Vagina (tissue), 2 donors: ENCODE data around the gene ROR1.

Experiments
- POLR2AphosphoS5 ChIP-seq, 2 donors: sonication (generic); formaldehyde crosslinking; IDR thresholded peaks; one replicate each; pipeline ENCODE4 v1.9.0; 2017; ENCODE audit warnings: antibody characterized with exemption in 2 of 2, mild to moderate bottlenecking in 2 of 2, low read depth in 1 of 2; ENCODE audit not compliant: insufficient read depth in 1 of 2
- TF ChIP-seq, protein P1 (sequence below), 3 experiments: fragments of 450-650 bp in 2 of 3; fragments of 200-600 bp in 1 of 3; sonication (generic) in 1 of 3; IDR thresholded peaks; one replicate each; pipeline ENCODE4 v1.5.1; 2017 to 2019; ENCODE audit warnings: antibody characterized with exemption in 3 of 3, mild to moderate bottlenecking in 2 of 3, moderate library complexity in 2 of 3

DNA sequence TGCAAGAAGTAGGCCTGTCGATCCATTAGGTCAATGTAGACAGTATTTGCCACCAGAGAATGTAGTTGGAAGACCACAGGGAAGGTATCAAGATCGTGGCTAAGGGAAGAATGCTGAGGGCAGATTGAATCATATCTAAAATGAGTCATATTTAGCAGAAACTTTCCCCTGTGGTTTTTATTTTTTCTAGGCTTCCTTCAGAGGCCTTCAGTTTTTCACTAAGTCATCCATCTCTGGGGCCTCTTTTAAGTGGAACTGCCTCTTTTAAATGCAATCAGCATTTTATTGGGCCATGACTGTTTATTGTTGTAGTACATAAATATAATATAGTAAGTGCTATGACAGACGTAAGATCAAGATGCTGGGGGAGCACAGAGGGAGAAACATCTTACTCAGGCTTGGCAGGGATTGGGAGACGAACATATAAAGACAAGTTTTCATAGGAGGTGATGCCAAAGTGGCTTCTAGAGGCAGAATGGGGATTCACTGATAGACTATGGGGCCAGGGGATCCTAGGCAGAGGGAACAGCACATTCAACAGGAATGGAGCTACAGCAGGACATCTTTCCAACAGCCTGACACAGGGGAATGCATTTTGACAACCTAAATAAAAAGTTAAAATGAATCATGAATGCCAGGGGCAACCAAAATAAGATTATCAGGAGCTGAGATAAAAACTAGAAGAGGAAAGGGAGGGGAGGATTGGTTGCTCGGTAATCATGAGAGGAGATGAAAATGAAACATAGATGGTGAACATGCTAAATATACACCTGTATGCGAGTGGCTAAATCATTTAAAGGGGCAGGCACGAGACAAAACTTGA lies 449.7 kb downstream of the ROR1 start:
- TF ChIP-seq POLR2AphosphoS5 (IDR thresholded peaks at IDR 0.05; ENCODE audit: insufficient read depth in 1 of 2, low read depth in 1 of 2) = no peak
- TF ChIP-seq, protein P1, sequence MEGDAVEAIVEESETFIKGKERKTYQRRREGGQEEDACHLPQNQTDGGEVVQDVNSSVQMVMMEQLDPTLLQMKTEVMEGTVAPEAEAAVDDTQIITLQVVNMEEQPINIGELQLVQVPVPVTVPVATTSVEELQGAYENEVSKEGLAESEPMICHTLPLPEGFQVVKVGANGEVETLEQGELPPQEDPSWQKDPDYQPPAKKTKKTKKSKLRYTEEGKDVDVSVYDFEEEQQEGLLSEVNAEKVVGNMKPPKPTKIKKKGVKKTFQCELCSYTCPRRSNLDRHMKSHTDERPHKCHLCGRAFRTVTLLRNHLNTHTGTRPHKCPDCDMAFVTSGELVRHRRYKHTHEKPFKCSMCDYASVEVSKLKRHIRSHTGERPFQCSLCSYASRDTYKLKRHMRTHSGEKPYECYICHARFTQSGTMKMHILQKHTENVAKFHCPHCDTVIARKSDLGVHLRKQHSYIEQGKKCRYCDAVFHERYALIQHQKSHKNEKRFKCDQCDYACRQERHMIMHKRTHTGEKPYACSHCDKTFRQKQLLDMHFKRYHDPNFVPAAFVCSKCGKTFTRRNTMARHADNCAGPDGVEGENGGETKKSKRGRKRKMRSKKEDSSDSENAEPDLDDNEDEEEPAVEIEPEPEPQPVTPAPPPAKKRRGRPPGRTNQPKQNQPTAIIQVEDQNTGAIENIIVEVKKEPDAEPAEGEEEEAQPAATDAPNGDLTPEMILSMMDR (IDR thresholded peaks at IDR 0.05) = no peak
